Pancreas (tissue), 10 donors: ENCODE measurements around the gene RNF14. TPM values are rescaled to one million over a fixed set of nuclear protein-coding genes. Genes with fewer than 3 reads are reported as not detected.

Source experiments
- ATAC-seq, 4 donors: fragments of 200-7000 bp; cut with Tn5 transposase; one replicate each; pipeline versions ENCODE4 v1.8.0 to v1.9.1; 2020; ENCODE audit warnings: mild to moderate bottlenecking in 4 of 4, moderate library complexity in 4 of 4
- DNase-seq, 6 donors: peaks; one replicate each; pipeline ENCODE4 v3.0.0-alpha.2; 2020
- FAIRE-seq: peaks from 2 replicates; lab custom pipeline; 2012; peaks lifted over from hg19 to GRCh38; lab: Jason Lieb, UNC
- H3K27ac ChIP-seq, 4 donors: fragments of 200-600 bp; sonication (generic); 1 replicate in 3 of 4; 2 replicates in 1 of 4; pipeline versions ENCODE4 v1.5.0 to v1.8.0; 2020
- H3K27me3 ChIP-seq, 4 donors: fragments of 200-600 bp; one replicate each; pipeline ENCODE4 v1.8.0; 2021
- H3K36me3 ChIP-seq, 3 donors: fragments of 200-600 bp; sonication (generic) in 1 of 3; one replicate each; pipeline versions ENCODE4 v1.5.0 to v1.8.0; 2020 to 2021
- H3K4me1 ChIP-seq, 3 donors: fragments of 200-600 bp; one replicate each; pipeline ENCODE4 v1.8.0; 2021
- H3K4me3 ChIP-seq, 4 donors: fragments of 200-600 bp; sonication (generic) in 2 of 4; one replicate each; pipeline versions ENCODE4 v1.5.0 to v1.8.0; 2020 to 2021
- H3K9me3 ChIP-seq, 4 donors: fragments of 200-600 bp; one replicate each; pipeline ENCODE4 v1.8.0; 2021
- WGBS, 2 donors: extraction: QIAGEN DNeasy Blood & Tissue Kit; methylation state at CpG; one replicate each; pipeline ENCODE4 v1.1.7; 2013; 5-methylcytosine and 5-hydroxymethylcytosine counted together
- intact Hi-C, 3 donors: fragments of 100-400 bp; cut with DNase I; formaldehyde crosslinking; loops; one replicate each; pipeline versions ENCODE4 v1.11.1 to v1.14.2; 2022
- polyA plus RNA-seq, 2 donors: library from polyadenylated mRNA; stranded (reverse); fragments of 200-250 nt; gene quantifications; one replicate each; pipeline ENCODE4 v1.2.3, GENCODE V29; 2013
- total RNA-seq, 6 donors: library from RNA; stranded (reverse); fragmentation: NEBNext Ultra II Directional in 4 of 6; extraction: Animal tissue kit (Norgen Biotek cat#: 25700) in 4 of 6; gene quantifications; one replicate each; pipeline versions ENCODE4 v1.2.1 to v1.2.4, GENCODE V29; 2021 to 2023
- TF ChIP-seq, protein P1 (sequence below), 4 donors: fragments of 200-600 bp; sonication (generic) in 3 of 4; IDR thresholded peaks; one replicate each; pipeline versions ENCODE4 v1.5.0 to v1.8.0; 2021; ENCODE audit warnings: antibody characterized with exemption in 4 of 4
- donor health status: healthy with polysubstance abuse.
- donor health status: DM: no; HTN: no; CAD: no; lungs with moderate emphysema.
- donor health status: DM: no; HTN: no; CAD: no.
- donor health status: control.
- donor health status: control.
- donor health status: Bipolar disorder and iron deficiency.
- donor health status: DM: yes; HTN: yes; CAD: no.
- donor health status: DM: no; HTN: no; CAD: no.
- donor health status: DM: no; HTN: no; CAD: no.
- donor health status: DM: yes; HTN: yes; CAD: no.

RNF14 gene
- total and polyA plus RNA-seq, 8 donors: 7.8 to 30.4 (median 19.8) TPM

DNA sequence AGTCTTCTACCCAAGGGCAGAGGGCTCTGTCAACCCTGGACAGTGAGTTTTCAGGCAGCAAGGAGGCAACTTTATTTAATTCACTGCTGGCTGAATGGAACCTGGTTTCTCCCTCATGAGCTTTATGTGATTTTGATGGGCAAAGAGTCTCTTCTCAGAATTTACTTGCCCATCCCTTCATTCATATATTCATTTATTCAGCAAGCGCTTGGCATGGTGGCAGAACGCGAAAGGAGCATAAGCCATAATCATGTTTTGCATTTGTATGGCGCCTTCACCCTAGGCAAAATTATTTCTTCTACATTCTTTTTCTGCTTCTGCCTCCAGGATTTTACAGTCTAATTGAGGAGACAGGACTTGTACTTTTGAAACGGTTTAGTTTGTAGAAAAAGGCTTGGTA lies 37.2 kb upstream of the RNF14 start:
- FAIRE-seq (no peak), DNase-seq (no peak), ATAC-seq (no peak)
- H3K27ac ChIP-seq: no peak overlapping the region
- H3K4me1 ChIP-seq: no peaks in the 10 kb centered on the region
- no peaks in the 10 kb centered on the region for H3K27me3 ChIP-seq
- intact Hi-C loops: no loop called here
- H3K9me3 ChIP-seq: no peaks in the 10 kb centered on the region
- no peak overlapping the region for H3K4me3 ChIP-seq
- peaks cover 0 to 59% (median 36%) of the 10 kb centered on the region in 3 donors for H3K36me3 ChIP-seq
- TF ChIP-seq, protein P1, sequence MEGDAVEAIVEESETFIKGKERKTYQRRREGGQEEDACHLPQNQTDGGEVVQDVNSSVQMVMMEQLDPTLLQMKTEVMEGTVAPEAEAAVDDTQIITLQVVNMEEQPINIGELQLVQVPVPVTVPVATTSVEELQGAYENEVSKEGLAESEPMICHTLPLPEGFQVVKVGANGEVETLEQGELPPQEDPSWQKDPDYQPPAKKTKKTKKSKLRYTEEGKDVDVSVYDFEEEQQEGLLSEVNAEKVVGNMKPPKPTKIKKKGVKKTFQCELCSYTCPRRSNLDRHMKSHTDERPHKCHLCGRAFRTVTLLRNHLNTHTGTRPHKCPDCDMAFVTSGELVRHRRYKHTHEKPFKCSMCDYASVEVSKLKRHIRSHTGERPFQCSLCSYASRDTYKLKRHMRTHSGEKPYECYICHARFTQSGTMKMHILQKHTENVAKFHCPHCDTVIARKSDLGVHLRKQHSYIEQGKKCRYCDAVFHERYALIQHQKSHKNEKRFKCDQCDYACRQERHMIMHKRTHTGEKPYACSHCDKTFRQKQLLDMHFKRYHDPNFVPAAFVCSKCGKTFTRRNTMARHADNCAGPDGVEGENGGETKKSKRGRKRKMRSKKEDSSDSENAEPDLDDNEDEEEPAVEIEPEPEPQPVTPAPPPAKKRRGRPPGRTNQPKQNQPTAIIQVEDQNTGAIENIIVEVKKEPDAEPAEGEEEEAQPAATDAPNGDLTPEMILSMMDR (IDR thresholded peaks at IDR 0.05): no peak
- WGBS, 2 donors: 89 to 95% methylated on average over 5 of the region's 5 CpGs

DNA sequence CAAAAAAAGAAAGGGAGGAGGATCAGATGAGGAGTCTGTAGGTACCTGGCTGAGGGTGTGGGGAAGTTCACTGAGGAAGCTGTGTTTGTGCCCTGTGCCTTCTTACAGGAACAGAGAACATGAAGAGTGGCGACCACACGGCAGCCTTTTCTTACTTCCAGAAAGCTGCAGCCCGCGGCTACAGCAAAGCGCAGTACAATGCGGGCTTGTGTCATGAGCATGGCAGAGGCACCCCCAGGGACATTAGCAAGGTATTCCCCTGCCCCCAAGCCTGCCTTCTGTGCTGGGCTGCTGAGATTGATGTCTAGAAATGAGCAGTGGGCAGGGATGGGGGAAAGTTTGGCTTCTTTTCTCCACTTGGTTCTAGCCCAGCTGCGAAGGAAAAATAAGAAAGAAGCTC lies 35.8 kb upstream of the RNF14 start:
- Histone ChIP-seq H3K4me3 (no peak overlapping the region), H3K36me3 (peaks cover 0 to 64% (median 44%) of the 10 kb centered on the region in 3 donors), H3K27me3 (no peaks in the 10 kb centered on the region), H3K4me1 (no peaks in the 10 kb centered on the region), H3K27ac (no peak overlapping the region), H3K9me3 (no peaks in the 10 kb centered on the region)
- intact Hi-C loops: no loop called here
- DNase-seq: no peak
- TF ChIP-seq, protein P1 (IDR thresholded peaks at IDR 0.05): no peak
- ATAC-seq: no peak
- FAIRE-seq: no peak
- WGBS, 2 donors: 97 to 98% methylated on average over 7 of the region's 7 CpGs

DNA sequence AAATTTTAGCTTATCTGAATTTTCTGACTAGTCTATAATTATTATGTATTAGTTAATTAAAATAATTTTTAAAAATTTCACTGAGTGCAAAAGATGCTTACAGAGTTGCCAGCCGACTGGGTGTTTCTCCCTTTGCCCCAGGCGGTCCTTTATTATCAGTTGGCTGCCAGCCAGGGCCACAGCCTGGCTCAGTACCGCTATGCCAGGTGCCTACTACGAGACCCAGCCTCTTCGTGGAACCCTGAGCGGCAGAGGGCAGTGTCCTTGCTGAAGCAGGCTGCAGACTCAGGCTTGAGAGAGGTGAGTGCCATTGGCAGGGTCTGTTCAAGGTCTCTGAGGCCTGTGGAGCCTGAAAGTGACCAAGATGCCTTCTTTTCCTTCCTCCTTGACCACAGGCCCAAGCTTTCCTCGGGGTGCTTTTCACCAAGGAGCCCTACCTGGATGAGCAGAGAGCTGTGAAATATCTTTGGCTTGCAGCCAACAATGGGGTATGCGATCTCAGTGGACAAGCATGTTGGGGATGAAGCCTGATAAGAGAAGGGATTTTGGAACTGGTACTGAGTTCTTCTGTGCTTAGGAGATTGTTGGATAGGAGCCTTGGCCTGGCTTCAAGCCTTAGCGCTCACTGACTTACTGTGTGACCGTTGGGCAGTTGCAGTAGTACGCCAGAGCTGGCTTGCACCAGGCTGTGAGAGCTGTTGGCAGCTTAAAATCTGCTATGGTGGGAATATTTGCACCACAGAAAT lies 34.6 kb upstream of the RNF14 start:
- DNase-seq: peak in 5 of 6 donors; percentile 29 to 74 (median 48)
- H3K27me3 ChIP-seq: no peaks in the 10 kb centered on the region
- H3K36me3 ChIP-seq: peaks cover 0 to 64% (median 43%) of the 10 kb centered on the region in 3 donors
- TF ChIP-seq, protein P1 (IDR thresholded peaks at IDR 0.05): no peak
- FAIRE-seq: peak; percentile 9
- no peaks in the 10 kb centered on the region for H3K9me3 ChIP-seq
- peak in 3 of 4 donors; percentile 56 to 78 (median 73) for ATAC-seq
- H3K4me3 ChIP-seq: no peak overlapping the region
- H3K27ac ChIP-seq: no peak overlapping the region
- intact Hi-C loops: no loop called here
- H3K4me1 ChIP-seq: no peaks in the 10 kb centered on the region
- WGBS, 2 donors: 34 to 43% methylated on average over 11 of the region's 11 CpGs

DNA sequence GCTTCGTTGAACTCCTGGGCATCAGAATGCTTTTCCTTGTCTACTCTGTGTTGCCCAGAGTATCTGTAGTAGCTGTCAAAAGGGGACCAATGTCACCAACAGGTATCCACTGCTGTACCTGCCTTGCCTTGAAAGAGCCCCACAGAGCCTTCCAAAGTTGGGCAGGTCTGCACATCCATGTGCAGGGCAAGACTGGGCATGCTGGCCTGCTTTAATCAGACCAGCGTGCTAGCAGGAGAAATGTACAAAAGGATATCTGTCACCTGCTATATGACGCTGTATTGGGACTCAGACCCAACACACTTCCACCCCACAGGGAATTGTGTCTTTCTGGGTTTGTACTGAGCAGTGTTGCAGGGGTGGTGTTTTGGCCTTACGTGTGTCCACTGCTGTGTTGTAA lies 33.4 kb upstream of the RNF14 start:
- intact Hi-C loops: no loop called here
- no peak for DNase-seq
- Histone ChIP-seq H3K36me3 (peaks cover 0 to 58% (median 32%) of the 10 kb centered on the region in 3 donors), H3K4me1 (no peaks in the 10 kb centered on the region), H3K9me3 (no peaks in the 10 kb centered on the region), H3K4me3 (no peak overlapping the region), H3K27ac (no peak overlapping the region), H3K27me3 (no peaks in the 10 kb centered on the region)
- TF ChIP-seq, protein P1 (IDR thresholded peaks at IDR 0.05): no peak
- ATAC-seq: no peak
- FAIRE-seq: no peak
- 90% methylated on average over 4 of the region's 4 CpGs for WGBS, 2 donors
